GM10266 (cell line): ENCODE data around the gene RPL32.
"Not testable (repeated sequence)": the region's sequence is repeated elsewhere in the genome, so short reads cannot be mapped to it uniquely, and the experiment has no call there.

ENCODE experiments used
- DNase-seq: peaks from one replicate; pipeline ENCODE4 v3.0.0; 2012; ENCODE audit errors: extremely low spot score
- CTCF ChIP-seq: IDR thresholded peaks from 2 replicates; pipeline ENCODE4 v1.5.1; 2012; ENCODE audit warnings: mild to moderate bottlenecking, low read depth; ENCODE audit not compliant: control insufficient read depth, insufficient read depth; ENCODE audit errors: missing control alignments

Gene RPL32

GRCh38 chr3:12845811-12846210 lies 4.4 kb upstream of the RPL32 start:
- no peak for TF ChIP-seq CTCF
- no peak for DNase-seq

- TF ChIP-seq CTCF: no peak
- no peak for DNase-seq
Observed at GRCh38 chr3:12842469-12842868, 1.1 kb upstream of the RPL32 start.

- DNase-seq: no peak
- no peak for TF ChIP-seq CTCF
Observed at GRCh38 chr3:12841970-12842328, 584 bp upstream of the RPL32 start.

GRCh38 chr3:12840591-12841148 lies 695 bp downstream of the RPL32 start:
- no peak for DNase-seq
- TF ChIP-seq CTCF: no peak

GRCh38 chr3:12840148-12840547 lies 1.2 kb downstream of the RPL32 start:
- not testable (repeated sequence) for DNase-seq

- TF ChIP-seq CTCF: no peak
- DNase-seq: no peak
Observed at GRCh38 chr3:12839156-12839946, 2.0 kb downstream of the RPL32 start.

- DNase-seq: no peak
- TF ChIP-seq CTCF: no peak
Observed at GRCh38 chr3:12838179-12838965, 3.0 kb downstream of the RPL32 start.
